HG02970 (cell line): Measurements from ENCODE around the gene RNF123.
"Not testable (repeated sequence)": the region's sequence is repeated elsewhere in the genome, so short reads cannot be mapped to it uniquely, and the experiment has no call there.

Experiments
- ATAC-seq: cut with Tn5 transposase; IDR thresholded peaks from one replicate; pipeline ENCODE4 v1.9.1; 2021; ENCODE audit warnings: mild to moderate bottlenecking, moderate library complexity, moderate number of reproducible peaks; ENCODE audit not compliant: unreplicated experiment, low FRiP score

RNF123 gene

GRCh38 chr3:49734752-49735151 is 45.4 kb downstream of the RNF123 start:
- ATAC-seq = no peak

GRCh38 chr3:49738067-49738713 is 48.8 kb downstream of the RNF123 start:
- ATAC-seq = no peak

GRCh38 chr3:49740427-49740826 is 51.1 kb downstream of the RNF123 start:
- ATAC-seq = no peak

- ATAC-seq = no peak
Measured at GRCh38 chr3:49745986-49746385, 56.6 kb downstream of the RNF123 start.

- ATAC-seq = no peak
Measured at GRCh38 chr3:49747792-49748480, 58.6 kb downstream of the RNF123 start.

GRCh38 chr3:49748874-49749273 is 59.5 kb downstream of the RNF123 start:
- not testable (repeated sequence) for ATAC-seq

- no peak for ATAC-seq
Measured at GRCh38 chr3:49750056-49750455, 60.7 kb downstream of the RNF123 start.

- no peak for ATAC-seq
Measured at GRCh38 chr3:49751501-49751900, 62.1 kb downstream of the RNF123 start.

GRCh38 chr3:49754536-49754935 is 65.2 kb downstream of the RNF123 start:
- no peak for ATAC-seq

GRCh38 chr3:49756036-49756435 is 66.7 kb downstream of the RNF123 start:
- ATAC-seq = no peak

GRCh38 chr3:49757197-49757596 is 67.8 kb downstream of the RNF123 start:
- ATAC-seq = no peak

GRCh38 chr3:49759226-49759625 is 69.9 kb downstream of the RNF123 start:
- ATAC-seq = no peak

GRCh38 chr3:49761661-49762060 is 72.3 kb downstream of the RNF123 start:
- ATAC-seq = no peak

- no peak for ATAC-seq
Measured at GRCh38 chr3:49763981-49764380, 74.6 kb downstream of the RNF123 start.

- ATAC-seq = no peak
Measured at GRCh38 chr3:49769286-49769915, 80.0 kb downstream of the RNF123 start.

GRCh38 chr3:49769926-49770325 is 80.6 kb downstream of the RNF123 start:
- ATAC-seq = no peak
